Measurements from ENCODE around the gene COL27A1.
A peak's percentile ranks its signal among the peaks of the same experiment; 100 is the strongest.
"Not testable (repeated sequence)": the region's sequence is repeated elsewhere in the genome, so short reads cannot be mapped to it uniquely, and the experiment has no call there.

COL27A1 gene

GRCh38 chr9:114310471-114311450 lies 155.4 kb downstream of the COL27A1 start:
- DNase-seq: no peak

- no peak for DNase-seq
These were observed 156.5 kb downstream of the COL27A1 start for GRCh38 chr9:114311571-114312512.

GRCh38 chr9:114312513-114312875 lies 157.2 kb downstream of the COL27A1 start:
- no peak for DNase-seq

GRCh38 chr9:114313186-114313585 lies 157.8 kb downstream of the COL27A1 start:
- no peak for DNase-seq

- DNase-seq: no peak
These were observed 159.0 kb downstream of the COL27A1 start for GRCh38 chr9:114314256-114314867.

- DNase-seq: no peak
These were observed 159.8 kb downstream of the COL27A1 start for GRCh38 chr9:114314881-114315722.

- DNase-seq: no peak
These were observed 160.5 kb downstream of the COL27A1 start for GRCh38 chr9:114315723-114316363.

GRCh38 chr9:114316605-114317230 lies 161.4 kb downstream of the COL27A1 start:
- DNase-seq: no peak

- peak; percentile 59 for DNase-seq
These were observed 162.5 kb downstream of the COL27A1 start for GRCh38 chr9:114317665-114318357.

GRCh38 chr9:114318416-114318815 lies 163.1 kb downstream of the COL27A1 start:
- no peak for DNase-seq

GRCh38 chr9:114319147-114319546 lies 163.8 kb downstream of the COL27A1 start:
- no peak for DNase-seq

GRCh38 chr9:114320710-114321109 lies 165.4 kb downstream of the COL27A1 start:
- peak; percentile 72 for DNase-seq

GRCh38 chr9:114321759-114322158 lies 166.4 kb downstream of the COL27A1 start:
- DNase-seq: peak; percentile 79

GRCh38 chr9:114322160-114322818 lies 167.0 kb downstream of the COL27A1 start:
- not testable (repeated sequence) for DNase-seq

- not testable (repeated sequence) for DNase-seq
These were observed 167.6 kb downstream of the COL27A1 start, which contains the start of gene ORM1 for GRCh38 chr9:114322831-114323531. Gene ORM1, plus strand, starts transcription at chr9:114323098. Its CDS starts 36 bp downstream, at chr9:114323134.

GRCh38 chr9:114323849-114324248 lies 168.5 kb downstream of the COL27A1 start:
- DNase-seq: not testable (repeated sequence)

GRCh38 chr9:114324492-114324891 lies 169.2 kb downstream of the COL27A1 start:
- no peak for DNase-seq

- not testable (repeated sequence) for DNase-seq
These were observed 169.6 kb downstream of the COL27A1 start for GRCh38 chr9:114324965-114325364.

Data from fibroblast of skin of back (primary cell).